ENCODE measurements around the gene RNU4-1.
"Not testable (repeated sequence)": the region's sequence is repeated elsewhere in the genome, so short reads cannot be mapped to it uniquely, and the experiment has no call there.

RNU4-1 gene

GRCh38 chr12:120257041-120257821 lies 35.8 kb downstream of the RNU4-1 start:
- Histone ChIP-seq H3K36me3 (ENCODE audit: control insufficient read depth, low read length) (no peaks in the 10 kb centered on the region), H3K27me3 (ENCODE audit: control insufficient read depth, low read length) (peaks cover 7% of the 10 kb centered on the region), H3K4me2 (ENCODE audit: low read length) (no peak overlapping the region), H4K20me1 (ENCODE audit: control insufficient read depth, insufficient read depth, low read depth, low read length) (no peaks in the 10 kb centered on the region), H3K9me2 (replicated peaks; ENCODE audit: control insufficient read depth, low read length) (no peaks in the 10 kb centered on the region), H3K4me1 (ENCODE audit: control insufficient read depth, low read length) (no peaks in the 10 kb centered on the region), H3K27ac (ENCODE audit: low read depth, low read length) (no peak overlapping the region), H3K4me3 (ENCODE audit: low read length) (no peak overlapping the region), H3K9me3 (ENCODE audit: control insufficient read depth, insufficient read depth, low read length) (no peaks in the 10 kb centered on the region), H3F3A (ENCODE audit: control insufficient read depth, insufficient read depth) (no peaks in the 10 kb centered on the region), H3K79me2 (ENCODE audit: control insufficient read depth, low read length) (no peaks in the 10 kb centered on the region)
- TF ChIP-seq EZH2phosphoT487 (IDR thresholded peaks at IDR 0.05; ENCODE audit: borderline replicate concordance, low read length) = no peak
- TF ChIP-seq, protein P1, sequence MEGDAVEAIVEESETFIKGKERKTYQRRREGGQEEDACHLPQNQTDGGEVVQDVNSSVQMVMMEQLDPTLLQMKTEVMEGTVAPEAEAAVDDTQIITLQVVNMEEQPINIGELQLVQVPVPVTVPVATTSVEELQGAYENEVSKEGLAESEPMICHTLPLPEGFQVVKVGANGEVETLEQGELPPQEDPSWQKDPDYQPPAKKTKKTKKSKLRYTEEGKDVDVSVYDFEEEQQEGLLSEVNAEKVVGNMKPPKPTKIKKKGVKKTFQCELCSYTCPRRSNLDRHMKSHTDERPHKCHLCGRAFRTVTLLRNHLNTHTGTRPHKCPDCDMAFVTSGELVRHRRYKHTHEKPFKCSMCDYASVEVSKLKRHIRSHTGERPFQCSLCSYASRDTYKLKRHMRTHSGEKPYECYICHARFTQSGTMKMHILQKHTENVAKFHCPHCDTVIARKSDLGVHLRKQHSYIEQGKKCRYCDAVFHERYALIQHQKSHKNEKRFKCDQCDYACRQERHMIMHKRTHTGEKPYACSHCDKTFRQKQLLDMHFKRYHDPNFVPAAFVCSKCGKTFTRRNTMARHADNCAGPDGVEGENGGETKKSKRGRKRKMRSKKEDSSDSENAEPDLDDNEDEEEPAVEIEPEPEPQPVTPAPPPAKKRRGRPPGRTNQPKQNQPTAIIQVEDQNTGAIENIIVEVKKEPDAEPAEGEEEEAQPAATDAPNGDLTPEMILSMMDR (IDR thresholded peaks at IDR 0.05; ENCODE audit: low read depth, low read length, poor library complexity, severe bottlenecking) = no peak

GRCh38 chr12:120254809-120255208 lies 38.2 kb downstream of the RNU4-1 start:
- Histone ChIP-seq H3K36me3 (ENCODE audit: control insufficient read depth, low read length) (no peaks in the 10 kb centered on the region), H3K4me1 (ENCODE audit: control insufficient read depth, low read length) (peaks cover 6% of the 10 kb centered on the region), H3K27ac (ENCODE audit: low read depth, low read length) (no peak overlapping the region), H3K9me3 (ENCODE audit: control insufficient read depth, insufficient read depth, low read length) (no peaks in the 10 kb centered on the region), H3K4me2 (ENCODE audit: low read length) (no peak overlapping the region), H3K27me3 (ENCODE audit: control insufficient read depth, low read length) (no peaks in the 10 kb centered on the region), H3K4me3 (ENCODE audit: low read length) (no peak overlapping the region), H4K20me1 (ENCODE audit: control insufficient read depth, insufficient read depth, low read depth, low read length) (no peaks in the 10 kb centered on the region), H3K79me2 (ENCODE audit: control insufficient read depth, low read length) (no peaks in the 10 kb centered on the region), H3F3A (ENCODE audit: control insufficient read depth, insufficient read depth) (no peaks in the 10 kb centered on the region), H3K9me2 (replicated peaks; ENCODE audit: control insufficient read depth, low read length) (no peaks in the 10 kb centered on the region)
- TF ChIP-seq, protein P1 (IDR thresholded peaks at IDR 0.05; ENCODE audit: low read depth, low read length, poor library complexity, severe bottlenecking) = no peak
- no peak for TF ChIP-seq EZH2phosphoT487 (IDR thresholded peaks at IDR 0.05; ENCODE audit: borderline replicate concordance, low read length)

GRCh38 chr12:120253313-120253712 lies 39.7 kb downstream of the RNU4-1 start:
- H3K9me3 ChIP-seq (ENCODE audit: control insufficient read depth, insufficient read depth, low read length); H3F3A ChIP-seq (ENCODE audit: control insufficient read depth, insufficient read depth); H4K20me1 ChIP-seq (ENCODE audit: control insufficient read depth, insufficient read depth, low read depth, low read length); H3K4me2 ChIP-seq (ENCODE audit: low read length); H3K27me3 ChIP-seq (ENCODE audit: control insufficient read depth, low read length); H3K36me3 ChIP-seq (ENCODE audit: control insufficient read depth, low read length); H3K4me3 ChIP-seq (ENCODE audit: low read length); H3K79me2 ChIP-seq (ENCODE audit: control insufficient read depth, low read length); H3K4me1 ChIP-seq (ENCODE audit: control insufficient read depth, low read length); H3K9me2 ChIP-seq (replicated peaks; ENCODE audit: control insufficient read depth, low read length); H3K27ac ChIP-seq (ENCODE audit: low read depth, low read length): not testable (repeated sequence)

DNA sequence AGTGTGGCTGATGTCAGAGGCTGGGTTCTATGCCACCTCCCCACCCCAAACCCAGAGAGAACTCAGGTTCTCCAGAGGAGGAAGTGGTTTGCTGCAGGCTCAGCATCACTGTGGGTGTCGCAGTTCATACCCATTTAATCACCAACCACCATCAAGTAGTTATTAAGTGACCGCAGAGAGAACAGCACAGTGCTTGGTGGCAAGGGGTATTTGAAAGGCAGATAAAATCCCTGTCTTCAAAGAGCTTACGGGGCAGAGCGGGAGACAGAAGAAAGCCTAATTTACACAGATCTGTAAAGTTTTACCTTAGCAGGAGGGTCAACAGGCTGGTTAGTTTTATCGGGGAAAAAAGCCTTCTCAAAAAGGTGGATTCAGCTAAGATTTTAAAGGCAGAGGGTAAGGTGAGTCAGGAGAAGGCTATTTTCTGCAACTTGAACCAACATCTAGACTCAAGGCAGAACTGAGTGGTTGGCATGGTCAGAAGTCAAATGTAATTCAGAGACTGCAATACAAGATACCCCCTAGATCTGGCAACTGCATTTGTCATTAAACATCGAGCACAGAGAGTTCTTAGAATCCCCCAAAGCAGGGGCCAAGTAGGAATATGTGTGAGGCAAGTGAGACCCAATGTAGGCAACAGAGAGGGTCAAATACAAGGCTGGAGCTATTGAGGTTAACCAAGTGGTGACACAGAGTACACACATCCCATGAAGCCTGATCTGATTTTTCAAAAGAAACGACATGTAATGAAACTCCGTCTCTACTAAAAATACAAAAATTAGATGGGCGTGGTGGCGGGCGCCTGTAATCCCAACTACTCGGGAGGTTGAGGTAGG lies 40.7 kb downstream of the RNU4-1 start:
- H3K79me2 ChIP-seq (ENCODE audit: control insufficient read depth, low read length) = no peaks in the 10 kb centered on the region
- H3K27me3 ChIP-seq (ENCODE audit: control insufficient read depth, low read length) = no peaks in the 10 kb centered on the region; the same call in 1 of the 2 replicates
- H3K4me1 ChIP-seq (ENCODE audit: control insufficient read depth, low read length) = peaks cover 6% of the 10 kb centered on the region
- TF ChIP-seq, protein P1 (IDR thresholded peaks at IDR 0.05; ENCODE audit: low read depth, low read length, poor library complexity, severe bottlenecking) = no peak
- TF ChIP-seq EZH2phosphoT487 (IDR thresholded peaks at IDR 0.05; ENCODE audit: borderline replicate concordance, low read length) = no peak
- H3K4me2 ChIP-seq (ENCODE audit: low read length) = no peak overlapping the region
- no peaks in the 10 kb centered on the region for H3K36me3 ChIP-seq (ENCODE audit: control insufficient read depth, low read length)
- no peak overlapping the region for H3K4me3 ChIP-seq (ENCODE audit: low read length)
- no peaks in the 10 kb centered on the region for H3K9me2 ChIP-seq (replicated peaks; ENCODE audit: control insufficient read depth, low read length)
- no peak overlapping the region for H3K27ac ChIP-seq (ENCODE audit: low read depth, low read length)
- H4K20me1 ChIP-seq (ENCODE audit: control insufficient read depth, insufficient read depth, low read depth, low read length) = no peaks in the 10 kb centered on the region
- no peaks in the 10 kb centered on the region for H3K9me3 ChIP-seq (ENCODE audit: control insufficient read depth, insufficient read depth, low read length)
- H3F3A ChIP-seq (ENCODE audit: control insufficient read depth, insufficient read depth) = no peaks in the 10 kb centered on the region

GRCh38 chr12:120251364-120252070 lies 41.5 kb downstream of the RNU4-1 start:
- not testable (repeated sequence) for H4K20me1 ChIP-seq (ENCODE audit: control insufficient read depth, insufficient read depth, low read depth, low read length); H3K79me2 ChIP-seq (ENCODE audit: control insufficient read depth, low read length); H3K27ac ChIP-seq (ENCODE audit: low read depth, low read length); H3K27me3 ChIP-seq (ENCODE audit: control insufficient read depth, low read length); H3K4me3 ChIP-seq (ENCODE audit: low read length); H3K4me1 ChIP-seq (ENCODE audit: control insufficient read depth, low read length); H3F3A ChIP-seq (ENCODE audit: control insufficient read depth, insufficient read depth); H3K9me2 ChIP-seq (replicated peaks; ENCODE audit: control insufficient read depth, low read length); H3K4me2 ChIP-seq (ENCODE audit: low read length); H3K9me3 ChIP-seq (ENCODE audit: control insufficient read depth, insufficient read depth, low read length); H3K36me3 ChIP-seq (ENCODE audit: control insufficient read depth, low read length)

All from DOHH2 (cell line).